GM18909 (cell line): Measurements from ENCODE around the gene AVEN.

ENCODE experiments used
- ATAC-seq: cut with Tn5 transposase; IDR thresholded peaks from one replicate; pipeline ENCODE4 v1.9.1; 2021; ENCODE audit warnings: mild to moderate bottlenecking; ENCODE audit not compliant: unreplicated experiment, poor library complexity

AVEN gene

GRCh38 chr15:33860754-33861153 lies 178.2 kb downstream of the AVEN start:
- no peak for ATAC-seq

DNA sequence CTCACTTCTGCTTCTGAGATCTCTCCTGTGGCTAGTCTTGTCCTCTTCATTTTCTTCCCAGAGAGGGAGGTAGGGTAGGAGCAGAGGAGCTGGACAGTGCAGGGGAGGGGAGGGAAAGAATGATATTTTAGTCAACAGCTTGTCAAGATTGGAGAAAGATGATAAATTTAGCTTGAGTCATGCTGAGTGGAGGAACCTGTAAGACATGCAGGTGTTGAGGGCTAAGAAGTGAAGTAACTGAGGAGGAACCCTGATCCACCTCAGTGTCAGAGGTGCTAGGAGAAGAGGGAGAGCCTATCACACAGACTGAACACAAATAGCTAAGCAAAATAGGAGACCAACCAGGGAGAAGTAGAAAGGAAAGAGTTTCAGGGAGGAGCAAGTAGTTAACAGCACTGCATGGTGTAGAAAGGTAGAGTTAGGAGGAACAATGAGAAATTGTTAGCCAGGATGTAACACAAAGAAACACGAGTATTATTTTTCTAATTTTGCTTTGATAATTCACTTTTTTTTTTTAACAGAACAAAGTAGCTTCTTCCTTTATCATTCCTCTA lies 178.9 kb downstream of the AVEN start:
- ATAC-seq: no peak

- ATAC-seq: no peak
Measured at GRCh38 chr15:33858836-33859235, 180.2 kb downstream of the AVEN start.

- ATAC-seq: no peak
Measured at GRCh38 chr15:33857726-33858125, 181.3 kb downstream of the AVEN start.

DNA sequence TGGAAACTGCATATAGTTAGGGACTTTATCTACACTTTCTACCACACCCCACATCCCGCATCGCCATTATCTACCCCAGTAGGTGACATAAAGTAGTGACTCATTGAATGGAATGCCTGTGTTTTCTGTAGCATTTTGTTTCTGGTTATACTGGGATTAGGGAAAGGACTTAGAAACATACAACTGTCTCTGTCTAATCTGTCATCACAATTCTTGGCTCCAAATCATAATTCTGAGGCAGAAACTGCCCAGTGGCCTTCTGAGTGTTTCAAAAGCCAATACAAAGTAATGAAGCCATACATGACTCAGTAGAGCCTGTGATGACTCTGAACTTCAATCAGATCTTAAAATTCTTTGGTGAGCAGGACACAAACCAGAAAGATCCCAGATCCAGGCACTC lies 186.4 kb downstream of the AVEN start:
- ATAC-seq: no peak

- no peak for ATAC-seq
Measured at GRCh38 chr15:33852094-33852493, 186.9 kb downstream of the AVEN start.

GRCh38 chr15:33851079-33851478 lies 187.9 kb downstream of the AVEN start:
- no peak for ATAC-seq

DNA sequence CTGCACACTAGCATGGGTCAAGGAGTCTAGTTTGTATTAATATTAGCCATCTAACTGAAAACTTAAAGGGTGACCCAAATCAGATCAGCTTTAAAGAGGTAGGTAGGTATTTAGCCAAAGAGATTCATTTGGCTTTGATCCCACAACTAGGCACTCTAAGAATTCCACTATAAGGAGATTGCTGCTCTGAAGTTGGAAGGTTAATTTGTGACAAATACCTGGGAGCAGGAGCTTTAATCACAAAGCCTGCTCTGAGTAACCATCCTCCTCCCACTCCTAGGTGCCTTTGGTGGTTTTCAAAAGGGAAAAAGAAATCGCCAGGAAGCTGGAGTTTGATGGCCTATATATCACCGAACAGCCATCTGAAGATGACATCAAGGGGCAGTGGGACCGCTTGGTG lies 191.0 kb downstream of the AVEN start:
- no peak for ATAC-seq

- ATAC-seq: no peak
Measured at GRCh38 chr15:33846862-33847261, 192.1 kb downstream of the AVEN start.

DNA sequence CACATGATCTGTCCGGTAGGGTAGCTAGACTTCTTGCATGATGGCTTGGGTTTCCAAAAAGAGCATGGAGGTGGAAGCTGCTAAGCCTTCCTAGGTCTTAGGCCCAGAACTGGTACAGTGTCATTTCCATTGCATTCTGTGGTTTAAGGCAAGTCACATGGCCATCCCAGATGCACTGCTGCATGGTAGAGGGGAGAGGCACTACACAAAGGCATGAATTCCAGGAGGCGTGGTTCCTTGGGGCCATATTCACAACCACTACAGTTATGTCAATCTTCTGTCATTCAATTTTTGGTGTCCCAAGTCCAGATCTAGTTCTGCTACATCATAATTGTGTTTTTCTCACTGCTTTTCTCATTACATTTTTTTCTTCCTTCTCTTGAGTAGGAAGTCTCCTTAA lies 192.9 kb downstream of the AVEN start:
- no peak for ATAC-seq

GRCh38 chr15:33844597-33844996 lies 194.4 kb downstream of the AVEN start:
- ATAC-seq: no peak

- no peak for ATAC-seq
Measured at GRCh38 chr15:33844186-33844585, 194.8 kb downstream of the AVEN start.

DNA sequence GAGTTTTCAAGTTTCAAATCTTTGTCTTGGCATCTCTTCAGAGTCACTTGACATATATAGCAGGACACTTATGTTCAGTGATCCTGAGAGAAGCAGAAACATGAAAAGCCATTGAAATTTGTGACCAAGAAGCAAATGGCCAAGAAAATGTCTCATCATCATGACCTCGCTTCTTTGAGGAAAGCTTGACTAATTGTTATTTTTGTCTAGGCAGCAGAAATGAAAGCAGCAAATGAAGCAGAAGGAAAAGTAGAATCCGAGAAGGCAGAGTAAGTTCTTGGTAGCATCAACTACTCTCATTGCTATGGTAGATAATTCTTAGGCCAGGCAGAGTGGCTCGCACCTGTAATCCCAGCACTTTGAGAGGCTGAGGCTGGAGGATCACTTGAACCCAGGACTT lies 198.4 kb downstream of the AVEN start:
- no peak for ATAC-seq

- no peak for ATAC-seq
Measured at GRCh38 chr15:33839540-33839939, 199.5 kb downstream of the AVEN start.

DNA sequence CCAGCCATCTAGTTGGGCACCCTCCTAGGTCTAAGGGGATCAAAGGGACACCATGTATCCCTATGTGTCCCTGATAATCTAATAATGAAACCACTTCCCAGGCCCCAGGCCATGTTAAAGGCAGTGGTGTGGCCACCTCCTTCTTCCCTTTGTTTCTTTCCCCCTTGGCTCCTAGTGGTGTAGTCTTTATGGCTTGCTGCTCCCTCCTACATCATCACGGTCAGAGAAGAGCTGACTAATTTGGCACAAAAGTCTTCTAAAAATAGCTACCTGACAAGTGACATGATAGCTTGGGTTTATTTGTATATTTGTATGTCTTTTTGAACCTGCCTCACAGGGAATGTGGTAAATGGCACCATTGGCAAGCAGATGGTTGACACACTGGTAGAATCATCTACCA lies 201.7 kb downstream of the AVEN start:
- no peak for ATAC-seq

- no peak for ATAC-seq
Measured at GRCh38 chr15:33834892-33835743, 203.9 kb downstream of the AVEN start.

GRCh38 chr15:33831646-33832045 lies 207.4 kb downstream of the AVEN start:
- no peak for ATAC-seq

GRCh38 chr15:33830351-33830750 lies 208.7 kb downstream of the AVEN start:
- ATAC-seq: no peak

GRCh38 chr15:33826201-33826600 lies 212.8 kb downstream of the AVEN start:
- no peak for ATAC-seq

- no peak for ATAC-seq
Measured at GRCh38 chr15:33825453-33825852, 213.6 kb downstream of the AVEN start.

GRCh38 chr15:33823119-33823518 lies 215.9 kb downstream of the AVEN start:
- no peak for ATAC-seq

- ATAC-seq: no peak
Measured at GRCh38 chr15:33822479-33822878, 216.5 kb downstream of the AVEN start.
